H9 (cell line): ENCODE results near the gene TP53TG5. TPM values are rescaled to one million over a fixed set of nuclear protein-coding genes. Genes with fewer than 3 reads are reported as not detected.

Experiments
- DNase-seq: peaks from one replicate; pipeline ENCODE4 v3.0.0-alpha.2; 2017
- H2AFZ ChIP-seq: one replicate; pipeline ENCODE4 v1.6.1; 2013; ENCODE audit warnings: mild to moderate bottlenecking, low read length, control low read depth, moderate library complexity
- H2AK5ac ChIP-seq: 2 replicates; pipeline ENCODE4 v1.6.1; 2013; ENCODE audit warnings: low read length, control low read depth, mixed read lengths; ENCODE audit not compliant: insufficient read length
- H2BK120ac ChIP-seq: one replicate; pipeline ENCODE4 v1.6.1; 2013; ENCODE audit warnings: low read depth, mild to moderate bottlenecking, low read length, control low read depth, inconsistent platforms; ENCODE audit not compliant: poor library complexity, severe bottlenecking
- H2BK12ac ChIP-seq: 2 replicates; pipeline ENCODE4 v1.6.1; 2013; ENCODE audit warnings: low read length, control low read depth, mixed read lengths, low read depth; ENCODE audit not compliant: insufficient read length
- H2BK15ac ChIP-seq: 2 replicates; pipeline ENCODE4 v1.6.1; 2013; ENCODE audit warnings: low read depth, low read length, control low read depth
- H2BK20ac ChIP-seq: one replicate; pipeline ENCODE4 v1.6.1; 2013; ENCODE audit warnings: low read depth, mild to moderate bottlenecking, low read length, control low read depth, inconsistent platforms; ENCODE audit not compliant: poor library complexity, severe bottlenecking
- H2BK5ac ChIP-seq: 2 replicates; pipeline ENCODE4 v1.6.1; 2013; ENCODE audit warnings: low read length, control low read depth, mixed read lengths; ENCODE audit not compliant: insufficient read length
- H3K14ac ChIP-seq: 2 replicates; pipeline ENCODE4 v1.6.1; 2013; ENCODE audit warnings: low read length, control low read depth; ENCODE audit not compliant: insufficient read depth
- H3K18ac ChIP-seq: 2 replicates; pipeline ENCODE4 v1.6.1; 2013; ENCODE audit warnings: low read depth, mild to moderate bottlenecking, mixed read lengths, low read length, control low read depth; ENCODE audit not compliant: insufficient read length
- H3K23ac ChIP-seq: 2 replicates; pipeline ENCODE4 v1.6.1; 2013; ENCODE audit warnings: low read length, control low read depth, mixed read lengths, low read depth; ENCODE audit not compliant: insufficient read length
- H3K23me2 ChIP-seq: 2 replicates; pipeline ENCODE4 v1.6.1; 2013; ENCODE audit warnings: low read depth, mild to moderate bottlenecking, mixed read lengths, low read length, control low read depth; ENCODE audit not compliant: insufficient read length, poor library complexity, severe bottlenecking
- H3K27ac ChIP-seq: 2 replicates; pipeline ENCODE4 v1.5.1; 2013; ENCODE audit warnings: low read length, control low read depth, mixed read lengths, low read depth; ENCODE audit not compliant: insufficient read length
- H3K27me3 ChIP-seq: 2 replicates; pipeline ENCODE4 v1.6.1; 2013; ENCODE audit warnings: low read length, control low read depth, inconsistent platforms; ENCODE audit not compliant: insufficient read depth
- H3K4ac ChIP-seq: 2 replicates; pipeline ENCODE4 v1.6.1; 2013; ENCODE audit warnings: low read depth, mild to moderate bottlenecking, control low read depth, inconsistent platforms, low read length, moderate library complexity
- H3K4me1 ChIP-seq: 2 replicates; pipeline ENCODE4 v1.6.1; 2013; ENCODE audit warnings: low read length, control low read depth, inconsistent platforms; ENCODE audit not compliant: insufficient read depth
- H3K4me2 ChIP-seq: 2 replicates; pipeline ENCODE4 v1.6.1; 2013; ENCODE audit warnings: low read length, control low read depth, mixed read lengths; ENCODE audit not compliant: insufficient read length, insufficient read depth
- H3K56ac ChIP-seq: 2 replicates; pipeline ENCODE4 v1.6.1; 2013; ENCODE audit warnings: low read depth, mild to moderate bottlenecking, mixed read lengths, low read length, control low read depth; ENCODE audit not compliant: insufficient read length
- H3K79me1 ChIP-seq: 2 replicates; pipeline ENCODE4 v1.6.1; 2013; ENCODE audit warnings: low read depth, mild to moderate bottlenecking, moderate library complexity, low read length, control low read depth, inconsistent platforms; ENCODE audit not compliant: insufficient read depth, poor library complexity, severe bottlenecking
- H3K79me2 ChIP-seq: 2 replicates; pipeline ENCODE4 v1.6.1; 2013; ENCODE audit warnings: low read length, control low read depth, inconsistent platforms; ENCODE audit not compliant: insufficient read depth
- H3K9ac ChIP-seq: 2 replicates; pipeline ENCODE4 v1.6.1; 2013; ENCODE audit warnings: low read length, control low read depth, mixed read lengths; ENCODE audit not compliant: insufficient read length; ENCODE audit errors: extremely low read depth
- H3K9me3 ChIP-seq: one replicate; pipeline ENCODE4 v1.6.1; 2013; ENCODE audit warnings: low read depth, low read length, inconsistent platforms; ENCODE audit not compliant: control insufficient read depth
- H3T11ph ChIP-seq: one replicate; pipeline ENCODE4 v1.6.1; 2013; ENCODE audit warnings: mild to moderate bottlenecking, low read length, control low read depth, inconsistent platforms
- H4K20me1 ChIP-seq: one replicate; pipeline ENCODE4 v1.6.1; 2013; ENCODE audit not compliant: control insufficient read depth, insufficient read length, insufficient read depth
- H4K5ac ChIP-seq: 2 replicates; pipeline ENCODE4 v1.6.1; 2013; ENCODE audit warnings: low read depth, mild to moderate bottlenecking, mixed read lengths, low read length, control low read depth; ENCODE audit not compliant: insufficient read length
- H4K8ac ChIP-seq: replicated peaks from 2 replicates; pipeline ENCODE4 v1.6.1; 2013; ENCODE audit warnings: low read length, control low read depth, mixed read lengths, low read depth; ENCODE audit not compliant: insufficient read length
- H4K91ac ChIP-seq: 2 replicates; pipeline ENCODE4 v1.6.1; 2013; ENCODE audit warnings: low read depth, mild to moderate bottlenecking, moderate library complexity, mixed read lengths, low read length, control low read depth; ENCODE audit not compliant: insufficient read length
- H3K27ac Mint-ChIP-seq, 3 experiments: 2 replicates in 2 of 3; 3 replicates in 1 of 3; pipeline ENCODE4 v1.8.0; 2020 to 2021; ENCODE audit warnings: mixed read lengths in 3 of 3, mild to moderate bottlenecking in 1 of 3, moderate library complexity in 1 of 3
- H3K27me3 Mint-ChIP-seq: 2 replicates; pipeline ENCODE4 v1.8.0; 2021; ENCODE audit warnings: low read depth, mild to moderate bottlenecking, moderate library complexity, mixed read lengths
- H3K36me3 Mint-ChIP-seq, 3 experiments: 2 replicates in 2 of 3; 3 replicates in 1 of 3; pipeline ENCODE4 v1.8.0; 2020 to 2021; ENCODE audit warnings: low read depth in 3 of 3, mixed read lengths in 3 of 3; ENCODE audit not compliant: insufficient read depth in 1 of 3
- H3K4me1 Mint-ChIP-seq, 2 experiments: 2 replicates each; pipeline ENCODE4 v1.8.0; 2020; ENCODE audit warnings: mixed read lengths in 2 of 2
- H3K4me3 Mint-ChIP-seq, 2 experiments: 2 replicates in 1 of 2; 3 replicates in 1 of 2; pipeline ENCODE4 v1.8.0; 2020 to 2021; ENCODE audit warnings: mild to moderate bottlenecking in 2 of 2, mixed read lengths in 2 of 2, moderate library complexity in 1 of 2
- H3K9me3 Mint-ChIP-seq, 2 experiments: 2 replicates in 1 of 2; 3 replicates in 1 of 2; pipeline ENCODE4 v1.8.0; 2020; ENCODE audit warnings: mild to moderate bottlenecking in 2 of 2, mixed read lengths in 2 of 2, moderate library complexity in 1 of 2
- CTCF ChIP-seq: fragments of 200-600 bp; sonication (generic); conservative IDR thresholded peaks from 3 replicates; pipeline ENCODE4 v1.8.0; 2021; ENCODE audit warnings: antibody characterized with exemption, mild to moderate bottlenecking
- WGBS: extraction: QIAGEN DNeasy Blood & Tissue Kit; methylation state at CpG from one replicate; pipeline ENCODE4 v1.1.7; 2013; ENCODE audit warnings: missing lambda C conversion rate, low lambda C conversion rate, mixed read lengths; ENCODE audit not compliant: insufficient read length; ENCODE audit errors: extremely low coverage; 5-methylcytosine and 5-hydroxymethylcytosine counted together
- total RNA-seq: library from RNA; stranded (reverse); gene quantifications from 2 replicates; pipeline ENCODE4 v1.2.1, GENCODE V29; 2021

The TP53TG5 gene
- total RNA-seq, 1 experiment from 2014 or later, result not detected

DNA sequence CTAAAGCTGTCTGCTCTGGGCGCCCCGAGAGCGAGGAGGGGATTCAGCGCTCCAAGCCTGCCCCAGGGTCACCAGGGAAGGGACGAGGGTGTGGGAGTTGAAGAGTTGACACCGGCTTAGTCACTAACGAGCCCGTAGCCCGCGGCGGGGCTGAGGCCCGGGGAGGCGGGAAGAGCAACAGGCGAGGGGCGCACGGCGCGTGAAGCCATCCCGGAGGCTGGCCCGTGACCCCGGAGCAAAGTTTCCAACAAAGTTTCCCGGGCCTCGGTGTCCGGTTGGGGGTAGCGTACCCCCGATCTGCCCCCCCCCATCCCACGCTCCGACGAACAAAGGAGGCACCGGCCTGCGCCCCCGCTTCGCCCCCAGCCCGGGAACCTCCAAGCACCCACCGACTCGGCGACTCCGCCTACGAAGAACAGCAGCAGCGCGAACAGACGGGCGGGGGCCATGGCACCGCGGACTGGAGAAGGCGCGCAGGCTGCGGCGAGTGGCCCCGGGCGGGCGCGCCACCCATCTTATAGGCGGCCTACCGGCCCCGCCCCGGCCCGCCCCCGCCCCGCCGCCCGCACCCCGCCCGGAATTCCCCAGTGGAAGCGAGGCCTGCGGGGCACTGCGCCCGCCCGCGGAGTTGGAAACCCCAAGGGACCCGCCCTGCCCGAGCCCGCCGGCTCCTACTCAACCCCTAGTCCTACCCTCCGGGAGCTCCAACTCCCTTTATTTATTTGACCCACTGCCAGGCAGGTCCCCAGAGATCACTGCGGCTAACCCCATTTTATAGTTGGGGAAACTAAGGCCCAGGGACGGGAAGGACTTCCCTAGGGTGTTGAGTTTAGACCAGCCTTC is 30.0 kb downstream of the TP53TG5 start, which contains the start of gene SDC4:
Gene SDC4 (minus strand): TSS at position 489 of the 843 bp plus-strand sequence. CDS start 40 bp downstream, at position 449.
- Histone ChIP-seq H3K14ac (peak within 1 kb of the TSS; percentile 83; the same call in 1 of the 2 replicates), H3K23ac (no peak within 1 kb of the TSS), H3K9ac (peak within 1 kb of the TSS; percentile 79), H4K20me1 (no peaks in the 10 kb centered on the region), H3K79me1 (no peaks in the 10 kb centered on the region), H2BK120ac (no peak within 1 kb of the TSS), H2BK12ac (no peak within 1 kb of the TSS), H3K4me2 (peak within 1 kb of the TSS; percentile 95), H3K27me3 (no peaks in the 10 kb centered on the region), H3K4me1 (peaks cover 26% of the 10 kb centered on the region; the same call in 1 of the 2 replicates), H4K5ac (no peak within 1 kb of the TSS), H2BK20ac (no peak within 1 kb of the TSS), H3K27ac (no peak within 1 kb of the TSS), H4K8ac (no peak within 1 kb of the TSS), H3K4ac (no peak within 1 kb of the TSS), H3K9me3 (no peaks in the 10 kb centered on the region), H2AFZ (no peak within 1 kb of the TSS), H3K23me2 (peaks cover 9% of the 10 kb centered on the region), H3K18ac (peak within 1 kb of the TSS; percentile 73), H2BK15ac (no peak within 1 kb of the TSS), H3K56ac (no peak within 1 kb of the TSS), H3K79me2 (peaks cover 3% of the 10 kb centered on the region; the same call in 1 of the 2 replicates), H4K91ac (no peak within 1 kb of the TSS), H2BK5ac (no peak within 1 kb of the TSS), H3T11ph (no peak within 1 kb of the TSS), H2AK5ac (no peak within 1 kb of the TSS)
- peak within 1 kb of the TSS; percentile 82 to 90 for H3K4me3 Mint-ChIP-seq
- DNase-seq, result peak; percentile 63
- H3K4me1 Mint-ChIP-seq, result peaks cover 46 to 49% of the 10 kb centered on the region in 2 experiments
- H3K27ac Mint-ChIP-seq, result peak within 1 kb of the TSS in 2 of 3 experiments; percentile 53 to 60; a peak in 2 of 7 replicates
- H3K27me3 Mint-ChIP-seq, result peaks cover 4% of the 10 kb centered on the region; the same call in 1 of the 2 replicates
- TF ChIP-seq CTCF, result no peak
- no CpG with 5 or more reads among the region's 77 CpGs for WGBS
- H3K9me3 Mint-ChIP-seq, result no peaks in the 10 kb centered on the region
- no peaks in the 10 kb centered on the region for H3K36me3 Mint-ChIP-seq
